GM19468 (cell line): Measurements from ENCODE around the gene FMN1.

Source experiments
- ATAC-seq: cut with Tn5 transposase; IDR thresholded peaks from one replicate; pipeline ENCODE4 v1.9.1; 2021; ENCODE audit warnings: mild to moderate bottlenecking, moderate library complexity, moderate number of reproducible peaks; ENCODE audit not compliant: unreplicated experiment; ENCODE audit errors: extremely low read depth

The FMN1 gene

GRCh38 chr15:32903591-32904290, 290.8 kb downstream of the FMN1 start:
- ATAC-seq = no peak

DNA sequence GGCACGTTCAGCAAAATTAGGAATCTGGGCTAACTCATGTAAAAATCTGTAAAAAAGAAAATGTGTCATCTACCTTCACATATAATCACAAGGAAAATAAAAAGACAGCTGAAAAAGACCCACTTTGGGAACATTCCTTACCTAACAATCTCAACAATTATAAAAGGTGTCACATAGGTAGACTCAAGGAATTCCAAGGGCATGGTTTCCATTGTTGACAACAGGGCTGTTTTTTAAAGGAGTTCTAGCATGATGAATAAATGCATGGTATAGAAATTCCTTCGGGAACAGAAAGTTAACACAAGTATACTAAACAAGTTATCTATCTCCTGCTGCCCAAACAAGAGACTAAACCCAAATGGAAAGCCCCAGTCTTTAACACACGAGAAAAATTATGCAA, 292.5 kb downstream of the FMN1 start:
- ATAC-seq = no peak

GRCh38 chr15:32901192-32901591, 293.3 kb downstream of the FMN1 start:
- ATAC-seq = no peak

- ATAC-seq = no peak
Measured at GRCh38 chr15:32899126-32899596, 295.4 kb downstream of the FMN1 start.

DNA sequence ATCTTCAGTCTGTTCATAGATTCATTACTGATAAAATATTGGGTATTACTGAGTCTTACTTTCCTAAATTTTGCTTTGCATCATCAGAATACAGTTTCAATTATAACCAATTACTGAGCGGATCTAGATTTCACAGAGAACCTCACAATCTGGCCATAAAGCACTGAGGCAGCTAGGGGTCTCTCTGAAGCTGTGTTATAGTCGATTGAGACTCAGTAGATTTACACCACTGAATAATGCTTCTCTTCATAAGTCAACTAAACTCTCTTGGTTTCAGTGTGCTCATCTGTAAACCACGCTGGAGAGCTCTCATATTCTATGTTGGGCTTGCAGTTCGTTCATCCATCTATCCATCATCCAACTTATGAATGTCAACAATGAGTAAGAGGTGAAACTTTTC, 296.1 kb downstream of the FMN1 start:
- ATAC-seq = no peak

DNA sequence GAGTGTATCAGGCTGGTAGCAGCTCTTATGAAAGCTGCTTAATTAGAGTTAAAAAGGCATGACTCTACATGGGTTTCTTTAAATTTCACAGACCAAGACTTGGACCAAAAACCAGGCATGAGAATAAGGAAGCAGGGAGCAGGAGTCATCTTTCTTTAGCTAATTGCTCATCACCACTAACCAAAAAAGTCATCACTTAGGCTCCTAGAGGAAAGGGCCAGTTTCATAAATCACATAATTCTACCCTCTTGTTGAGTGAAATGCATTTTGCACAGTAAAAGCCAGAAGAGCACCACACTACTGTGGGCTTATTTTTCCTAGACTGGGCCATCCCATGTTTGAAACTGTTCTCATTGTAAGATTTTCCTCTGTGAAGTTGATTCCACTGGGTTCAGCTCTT, 301.1 kb downstream of the FMN1 start:
- no peak for ATAC-seq

DNA sequence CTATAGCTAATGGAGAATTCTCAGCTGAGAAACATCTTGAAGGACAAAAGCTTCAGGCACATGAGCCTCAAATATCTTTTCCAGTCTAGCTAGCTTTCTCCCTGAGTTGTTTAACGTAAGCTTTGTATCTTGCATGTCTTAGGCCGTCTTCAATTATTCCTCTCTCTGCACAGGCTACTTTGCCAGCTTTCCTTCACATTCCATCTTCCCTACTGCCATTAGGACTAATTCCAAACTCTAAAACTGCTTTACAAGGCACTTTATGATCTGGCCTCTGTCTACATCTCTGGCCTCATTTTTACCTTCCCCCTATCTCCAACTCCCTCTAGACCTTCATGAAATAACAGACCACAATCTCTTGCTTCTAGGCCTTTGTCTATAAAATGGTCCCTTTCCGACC, 305.3 kb downstream of the FMN1 start:
- ATAC-seq = no peak

DNA sequence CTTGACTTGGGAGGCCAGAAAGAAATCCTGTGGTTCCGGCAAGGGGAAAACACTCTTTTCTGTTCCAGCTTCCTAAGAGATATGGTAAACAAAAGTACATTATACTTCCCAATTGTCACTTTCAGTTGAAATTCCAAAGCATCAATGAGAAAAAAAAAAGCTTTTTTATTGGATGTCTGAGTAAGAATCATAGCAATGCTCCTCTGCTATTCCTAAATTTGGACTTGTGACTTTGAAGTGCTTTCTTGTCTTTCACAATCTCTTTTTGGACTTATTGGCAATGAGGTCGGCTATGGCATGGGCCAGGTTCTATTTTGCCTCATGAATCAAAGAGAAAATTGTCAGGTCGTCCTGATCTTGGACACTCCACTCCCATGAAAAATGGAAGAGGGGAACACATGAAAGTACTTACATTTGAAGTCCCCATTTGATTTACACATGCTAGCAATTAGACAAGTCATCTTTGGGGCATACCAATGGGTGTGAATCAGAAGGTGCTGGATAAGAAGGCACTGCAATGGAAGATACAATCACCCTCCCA, 306.2 kb downstream of the FMN1 start:
- ATAC-seq = no peak

DNA sequence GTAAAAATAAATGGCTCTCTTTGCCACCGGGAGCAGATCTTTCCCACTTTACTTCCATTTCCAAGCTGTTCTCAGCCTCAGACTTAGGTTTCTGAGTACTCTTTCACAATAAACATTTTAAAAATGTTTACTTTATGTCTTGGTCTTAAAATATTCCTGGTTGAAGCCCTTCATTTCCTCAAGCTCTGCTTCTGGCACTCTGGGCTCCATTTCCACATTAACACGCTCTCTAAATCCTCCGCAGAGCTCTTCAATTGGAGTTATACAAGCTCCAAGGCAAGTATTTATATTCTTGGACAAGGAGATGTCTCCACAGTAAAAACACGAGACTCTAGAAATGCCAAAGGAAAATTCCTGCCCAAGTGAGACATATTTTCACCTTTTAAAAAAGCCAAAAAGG, 307.4 kb downstream of the FMN1 start:
- ATAC-seq = no peak

DNA sequence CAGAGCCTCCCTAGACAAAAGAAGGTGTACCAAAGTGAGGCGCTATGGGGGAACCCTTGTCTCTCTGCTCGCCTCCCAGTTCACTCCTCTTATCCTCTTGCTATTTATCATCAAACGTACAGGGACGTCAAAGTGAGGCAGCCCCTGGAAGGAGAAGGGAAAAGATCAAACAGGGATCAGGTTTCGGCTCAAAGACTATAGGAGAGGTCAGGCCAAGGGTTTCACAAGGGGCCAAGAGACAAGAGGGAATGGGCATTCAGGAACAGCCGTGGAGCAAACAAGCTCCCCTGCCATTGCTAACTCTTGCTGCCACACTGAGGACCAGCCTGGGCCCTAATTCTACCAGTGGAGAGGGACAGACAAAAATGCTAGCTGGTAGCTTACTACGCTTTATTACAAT, 308.1 kb downstream of the FMN1 start:
- no peak for ATAC-seq

GRCh38 chr15:32885713-32886112, 308.8 kb downstream of the FMN1 start:
- no peak for ATAC-seq

DNA sequence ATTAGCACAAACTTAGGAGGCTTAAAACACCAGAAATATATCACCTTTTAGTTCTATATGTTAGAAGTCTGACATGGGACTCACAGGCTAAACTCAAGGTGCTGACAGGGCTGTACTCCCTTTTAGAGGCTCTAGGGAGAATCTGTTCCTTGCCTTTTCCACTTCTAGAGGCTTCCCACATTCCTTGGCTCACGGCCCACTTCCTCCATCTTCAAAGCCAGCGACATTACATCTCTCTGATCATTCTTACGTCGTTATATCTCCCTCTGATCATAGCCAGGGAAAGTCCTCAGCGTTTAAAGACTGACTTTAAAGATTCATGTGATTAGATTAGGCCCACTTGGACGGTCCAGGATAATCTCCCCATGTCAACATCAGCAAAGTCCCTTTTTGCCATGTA, 310.4 kb downstream of the FMN1 start:
- no peak for ATAC-seq

GRCh38 chr15:32882955-32883354, 311.6 kb downstream of the FMN1 start:
- no peak for ATAC-seq

GRCh38 chr15:32881528-32881927, 313.0 kb downstream of the FMN1 start:
- ATAC-seq = no peak

GRCh38 chr15:32880642-32881041, 313.9 kb downstream of the FMN1 start:
- no peak for ATAC-seq

GRCh38 chr15:32879980-32880379, 314.5 kb downstream of the FMN1 start:
- ATAC-seq = no peak

DNA sequence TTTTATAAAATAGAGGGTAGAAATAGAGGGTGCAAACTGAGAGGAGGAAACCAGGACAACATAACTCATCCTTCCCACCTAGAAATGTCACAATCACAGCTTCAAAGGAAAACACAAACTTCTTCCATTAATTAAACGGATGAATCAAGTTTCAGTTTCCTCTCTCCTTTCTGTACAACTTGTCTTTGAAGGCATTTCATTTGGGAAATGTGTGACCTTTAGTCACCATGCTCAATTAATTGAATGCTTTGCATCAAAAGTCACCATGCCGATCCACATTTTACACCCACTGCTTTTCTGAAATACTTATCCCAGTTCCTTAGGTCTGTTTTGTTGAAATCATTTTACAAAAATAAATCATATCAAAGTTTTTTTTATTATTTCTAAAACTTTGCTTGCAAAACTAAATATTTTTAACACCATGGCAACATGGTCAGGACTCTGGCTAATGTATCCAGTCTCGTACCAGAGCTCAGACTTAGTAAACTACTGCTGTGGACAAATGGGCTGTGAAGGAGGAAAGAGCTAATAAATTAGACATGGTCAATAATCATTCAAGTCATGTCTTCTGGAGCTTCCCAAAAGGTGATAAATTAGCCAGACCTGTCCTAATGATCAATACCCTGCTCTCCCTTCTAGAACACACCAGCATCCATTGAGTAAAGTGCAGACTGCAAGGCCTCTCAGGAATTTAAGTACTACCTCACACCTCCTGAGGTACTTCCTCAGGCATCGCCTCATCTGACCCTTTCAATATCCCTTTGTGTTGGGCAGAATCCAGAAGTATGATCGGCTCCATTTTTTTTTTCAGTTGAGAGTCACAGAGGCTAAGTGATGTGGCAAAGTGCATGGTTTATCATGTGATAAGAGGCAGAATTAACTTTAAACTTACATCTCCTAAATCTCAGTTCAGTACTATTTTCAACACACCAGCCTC, 315.4 kb downstream of the FMN1 start:
- ATAC-seq = no peak

DNA sequence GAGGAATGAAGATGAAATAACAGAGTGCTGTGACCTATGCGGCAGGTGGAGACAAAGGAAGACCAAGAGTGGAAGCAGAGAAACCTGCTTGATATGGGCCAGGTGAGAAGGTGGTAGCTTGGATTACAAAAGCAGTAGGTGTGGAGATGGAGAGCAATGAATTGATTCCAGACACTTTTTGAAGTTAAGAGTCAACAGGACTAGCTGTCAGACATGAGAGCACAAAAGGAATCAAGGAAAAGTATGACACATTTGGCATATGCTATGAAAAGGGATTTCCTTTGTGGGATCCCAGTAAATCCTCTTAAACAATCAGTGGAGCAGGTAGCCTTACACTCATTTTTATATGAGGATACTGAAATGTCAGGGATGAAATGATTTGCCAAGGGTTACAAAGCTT, 316.2 kb downstream of the FMN1 start:
- no peak for ATAC-seq

- no peak for ATAC-seq
Measured at GRCh38 chr15:32877252-32878019, 317.1 kb downstream of the FMN1 start.
